ENCODE data around the gene UBR2.

Gene UBR2

DNA sequence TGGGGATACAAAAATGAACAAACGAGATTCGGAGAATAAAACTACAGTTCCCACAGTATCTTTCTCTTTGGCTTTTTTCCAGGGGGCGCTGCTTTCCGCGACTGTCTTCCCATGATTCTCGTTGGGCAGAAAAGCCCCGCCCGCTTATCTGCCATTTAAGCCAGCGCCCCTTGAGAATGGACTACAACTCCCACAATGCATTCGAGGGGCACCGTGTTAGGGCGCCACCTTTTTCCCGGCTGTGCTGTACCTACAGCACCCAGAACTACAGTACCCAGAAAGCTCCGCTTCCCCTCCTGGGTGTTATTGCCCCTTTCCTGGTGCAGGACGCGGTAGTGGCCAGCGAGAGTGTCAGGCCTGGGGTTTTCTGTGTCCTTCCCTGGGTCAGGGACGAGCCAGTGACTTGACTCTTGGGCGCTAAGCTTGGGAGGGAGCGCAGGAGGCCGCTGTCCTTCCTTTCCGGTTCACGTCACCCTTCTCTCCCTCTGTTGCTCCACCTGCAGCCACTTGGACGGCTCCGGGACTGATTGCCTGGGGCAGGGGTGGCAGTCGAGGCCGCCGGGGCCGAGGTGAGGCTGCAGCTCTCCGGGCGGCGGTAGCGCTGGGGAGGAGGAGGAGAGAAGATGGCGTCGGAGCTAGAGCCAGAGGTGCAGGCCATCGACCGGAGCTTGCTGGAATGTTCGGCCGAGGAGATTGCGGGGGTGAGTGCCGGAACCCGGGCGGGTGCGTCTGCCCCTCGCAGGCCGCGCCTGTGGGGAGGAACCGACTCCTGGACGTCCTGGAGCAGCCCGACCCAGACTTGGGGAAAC, at the start of gene UBR2:
TSS of gene UBR2 (plus strand) at position 333 of the 809 bp plus-strand sequence. CDS start at position 624, 291 bp downstream.
- peak; percentile 75 to 86 (median 79) for DNase-seq

- DNase-seq = no peak
Measured at GRCh38 chr6:42514745-42515144, 49.1 kb upstream of the UBR2 start.

- DNase-seq = no peak
Measured at GRCh38 chr6:42519779-42520178, 44.0 kb upstream of the UBR2 start.

GRCh38 chr6:42520786-42521607, 42.8 kb upstream of the UBR2 start:
- no peak for DNase-seq

GRCh38 chr6:42522036-42522435, 41.8 kb upstream of the UBR2 start:
- no peak for DNase-seq

DNA sequence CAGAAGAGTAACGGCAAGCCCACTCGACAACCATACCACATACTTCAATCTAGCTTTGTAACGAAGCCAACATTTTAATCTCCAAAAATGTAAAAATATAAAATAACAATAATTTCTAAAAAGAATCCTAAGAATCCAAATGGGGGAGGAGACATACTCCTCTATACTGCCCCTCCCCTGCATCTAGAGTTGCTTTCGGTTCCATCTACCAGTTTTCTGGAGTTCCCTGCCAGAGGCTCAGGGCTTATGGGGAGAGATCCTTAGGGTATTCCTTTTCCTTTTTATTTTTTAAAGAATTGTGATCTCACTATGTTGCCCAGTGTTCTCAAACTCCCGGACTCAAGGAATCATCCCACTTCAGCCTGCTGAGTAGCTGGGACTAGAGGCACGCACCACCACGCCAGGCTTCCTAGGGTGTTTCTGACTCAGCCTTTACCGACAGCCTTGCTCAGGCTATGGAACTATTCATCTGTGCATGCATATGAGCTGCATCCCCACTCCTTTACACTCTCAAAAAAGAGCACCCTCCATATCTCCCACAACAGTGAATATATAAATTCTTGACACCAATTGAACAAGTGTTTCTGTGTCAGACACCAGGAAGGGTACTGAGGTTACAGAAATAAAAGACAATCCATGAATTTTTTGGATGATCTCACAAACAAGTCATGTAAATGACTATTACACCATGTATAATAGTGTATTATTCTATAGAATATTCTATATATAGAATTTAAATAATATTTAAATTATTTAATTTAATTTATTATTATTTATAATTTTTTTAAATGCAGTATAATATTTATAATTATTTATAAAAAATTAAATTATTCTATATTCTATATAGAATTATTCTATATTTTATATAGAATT, 40.7 kb upstream of the UBR2 start:
- DNase-seq = no peak

DNA sequence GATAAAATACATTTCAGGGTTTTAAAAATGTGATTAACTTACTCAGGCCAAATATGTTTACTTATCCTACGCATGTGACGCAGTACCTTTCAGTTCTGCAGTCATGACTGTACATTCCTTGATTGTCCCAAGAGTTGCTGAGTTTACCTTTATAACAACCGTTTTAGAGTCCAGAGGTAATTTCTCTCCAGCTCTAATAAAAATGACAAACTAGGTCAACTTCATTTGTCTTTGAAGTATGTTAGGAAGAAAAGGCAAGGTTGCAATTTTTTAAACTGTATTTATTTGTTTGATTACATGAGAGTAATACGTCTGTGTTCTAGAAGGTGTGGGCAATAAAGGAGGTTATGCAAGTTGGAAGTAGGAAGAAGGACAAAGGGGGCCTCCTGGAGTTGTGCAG, 38.6 kb upstream of the UBR2 start:
- DNase-seq = no peak

- DNase-seq = no peak
Measured at GRCh38 chr6:42526616-42527015, 37.2 kb upstream of the UBR2 start.

GRCh38 chr6:42527204-42527603, 36.6 kb upstream of the UBR2 start:
- DNase-seq = no peak

DNA sequence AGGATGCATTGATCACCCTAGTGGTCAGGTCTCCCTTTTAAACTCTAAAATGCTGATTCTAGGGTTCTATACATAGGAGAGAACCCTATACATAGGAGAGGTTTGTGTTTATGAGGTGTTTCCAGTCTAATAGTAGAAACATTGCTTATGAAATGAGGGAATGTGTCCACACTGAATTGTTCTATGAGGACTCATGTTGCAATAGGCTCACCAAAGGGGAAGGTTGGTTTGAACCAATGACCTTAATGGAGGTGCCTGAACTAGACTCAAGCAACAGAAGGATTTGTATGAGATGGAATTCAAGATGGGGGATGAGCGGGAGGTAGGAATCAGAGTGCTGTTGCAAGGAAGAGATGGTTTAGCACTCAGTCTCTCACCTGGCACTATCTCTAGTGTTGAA, 33.5 kb upstream of the UBR2 start:
- no peak for DNase-seq

- no peak for DNase-seq
Measured at GRCh38 chr6:42530751-42531150, 33.1 kb upstream of the UBR2 start.

- no peak for DNase-seq
Measured at GRCh38 chr6:42532038-42532669, 31.7 kb upstream of the UBR2 start.

DNA sequence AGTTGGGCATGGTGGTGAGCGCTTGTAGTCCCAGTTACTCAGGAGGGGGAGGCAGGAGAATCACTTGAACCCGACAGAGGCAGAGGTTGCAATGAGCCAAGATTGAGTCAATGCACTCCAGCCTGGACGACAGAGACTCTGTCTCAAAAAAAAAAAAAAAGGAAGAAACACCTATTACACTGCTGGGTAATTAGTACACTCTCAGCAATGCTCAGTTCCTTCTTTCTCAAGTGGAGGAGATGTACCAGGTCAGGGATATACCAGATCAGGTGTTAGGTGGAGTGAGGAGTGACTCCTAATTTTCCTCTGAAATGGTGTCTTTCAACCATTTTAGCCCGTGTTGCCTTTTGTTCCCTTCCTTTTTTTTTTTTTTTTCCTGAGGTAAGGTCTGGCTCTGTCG, 30.0 kb upstream of the UBR2 start:
- no peak for DNase-seq

- no peak for DNase-seq
Measured at GRCh38 chr6:42537536-42537935, 26.3 kb upstream of the UBR2 start.

GRCh38 chr6:42539135-42539534, 24.7 kb upstream of the UBR2 start:
- DNase-seq = no peak

GRCh38 chr6:42545226-42545773, 18.5 kb upstream of the UBR2 start:
- no peak for DNase-seq

GRCh38 chr6:42547407-42548329, 16.2 kb upstream of the UBR2 start:
- DNase-seq = peak; percentile 75 to 82 (median 80)

- DNase-seq = no peak
Measured at GRCh38 chr6:42550277-42550676, 13.6 kb upstream of the UBR2 start.

DNA sequence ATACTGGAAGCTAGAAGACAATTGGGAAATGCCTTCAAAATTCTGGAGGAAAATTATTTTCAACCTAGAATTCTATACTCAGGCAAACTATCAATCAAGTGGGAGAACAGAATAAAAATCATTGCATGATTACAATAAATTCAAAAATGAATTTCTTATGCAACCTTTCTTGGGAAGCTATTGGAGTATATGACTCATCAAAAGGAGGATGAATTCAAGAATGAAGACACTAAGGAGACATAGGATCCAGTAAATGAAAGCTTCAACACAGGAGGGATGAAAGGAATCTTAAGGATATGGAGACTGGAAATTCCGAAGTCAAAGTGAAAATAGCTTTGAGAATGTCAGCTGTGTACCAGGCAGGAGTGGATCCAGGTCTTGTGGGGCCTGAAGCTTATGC, 12.6 kb upstream of the UBR2 start:
- DNase-seq = no peak

DNA sequence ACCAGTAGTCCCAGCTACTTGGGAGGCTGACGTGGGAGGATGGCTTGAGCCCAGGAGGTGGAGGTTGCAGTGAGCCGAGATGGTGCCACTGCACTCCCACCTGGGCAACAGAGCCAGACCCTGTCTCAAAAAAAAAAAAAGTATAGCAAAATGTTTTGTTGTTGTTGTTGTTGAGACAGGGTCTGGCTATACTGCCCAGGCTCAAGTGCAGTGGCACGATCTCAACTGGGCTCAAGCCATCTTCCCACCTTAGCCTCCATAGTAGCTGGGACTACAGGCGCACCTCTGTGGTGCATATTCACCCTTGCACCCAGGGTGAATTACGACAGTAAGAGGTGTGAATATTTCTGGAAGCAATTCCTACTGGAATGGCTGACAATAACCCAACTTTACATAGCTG, 11.4 kb upstream of the UBR2 start:
- no peak for DNase-seq
